GM18498 (cell line): ENCODE measurements around the gene MPRIP.

Experiments used
- ATAC-seq: cut with Tn5 transposase; IDR thresholded peaks from one replicate; pipeline ENCODE4 v1.9.1; 2021; ENCODE audit warnings: mild to moderate bottlenecking, moderate library complexity; ENCODE audit not compliant: unreplicated experiment

The MPRIP gene

GRCh38 chr17:17084317-17084835 is 42.1 kb downstream of the MPRIP start:
- ATAC-seq = no peak

DNA sequence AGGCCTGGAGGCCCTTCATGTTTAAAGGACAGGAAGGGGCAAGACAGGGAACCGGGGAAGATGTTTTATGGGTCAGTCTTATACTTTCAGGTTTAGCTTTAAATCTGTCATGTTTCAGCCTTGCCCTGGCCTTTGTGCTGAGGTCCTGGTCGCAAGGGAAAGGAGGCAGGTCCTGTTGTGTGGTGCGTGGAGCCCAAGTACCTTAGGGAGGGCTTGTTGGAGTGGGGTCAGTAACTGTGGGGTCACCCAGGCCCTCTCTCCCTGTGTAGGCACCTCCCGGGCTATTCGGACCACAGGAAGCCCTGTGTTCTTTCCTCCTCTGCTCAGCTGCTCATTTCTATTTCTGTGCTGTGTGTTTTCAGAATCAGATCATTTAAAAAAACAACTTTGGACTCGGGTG is 42.7 kb downstream of the MPRIP start:
- no peak for ATAC-seq

GRCh38 chr17:17086585-17086984 is 44.3 kb downstream of the MPRIP start:
- ATAC-seq = no peak

- ATAC-seq = no peak
Measured at GRCh38 chr17:17087424-17088015, 45.3 kb downstream of the MPRIP start.

GRCh38 chr17:17088086-17088485 is 45.8 kb downstream of the MPRIP start:
- ATAC-seq = no peak

DNA sequence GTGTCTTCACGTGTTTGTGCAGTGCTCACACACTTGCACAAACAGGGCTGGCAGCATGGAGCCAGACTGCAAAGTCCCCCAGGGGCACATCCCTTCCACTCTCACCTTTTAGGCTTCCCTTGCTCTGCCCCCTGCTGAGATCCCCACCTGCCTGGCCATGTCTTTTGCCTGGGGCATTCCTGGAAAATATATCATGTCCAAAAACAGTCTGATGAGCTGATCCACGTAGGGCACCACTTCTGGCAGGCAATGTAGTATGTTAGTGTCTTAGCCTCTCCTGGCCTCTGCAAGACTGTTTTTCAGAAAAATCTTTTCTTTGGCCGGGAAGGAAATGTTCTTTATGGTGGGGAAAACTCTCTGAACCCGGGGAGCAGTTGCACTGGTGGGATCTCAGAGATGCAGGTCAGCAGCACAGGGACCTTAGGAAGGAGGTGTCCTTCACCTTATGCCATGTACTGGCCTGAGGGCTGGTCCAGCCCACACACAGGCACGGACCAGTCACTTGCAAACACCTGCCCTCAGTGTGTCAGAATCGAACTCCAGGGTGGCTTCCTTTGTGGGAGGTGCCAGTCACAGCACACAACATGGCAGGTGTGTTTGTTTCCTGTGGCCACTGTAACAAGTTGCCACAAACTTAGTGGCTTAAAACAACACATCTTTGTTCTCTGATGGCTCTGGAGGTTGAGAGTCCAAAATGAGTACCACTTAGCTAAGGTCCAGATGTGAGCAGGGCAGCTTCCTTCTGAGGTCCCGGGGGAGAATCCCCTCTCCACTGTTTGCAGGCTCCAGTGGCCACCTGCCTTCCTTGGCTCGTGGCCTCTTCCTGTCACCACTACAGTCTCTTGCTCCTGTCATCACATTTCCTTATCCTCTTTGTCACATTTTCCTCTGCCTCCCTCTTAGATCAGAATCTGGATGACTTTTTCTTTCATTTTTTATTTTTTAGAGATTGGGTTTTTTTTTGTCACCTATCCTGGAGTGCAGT is 46.6 kb downstream of the MPRIP start:
- ATAC-seq = no peak

DNA sequence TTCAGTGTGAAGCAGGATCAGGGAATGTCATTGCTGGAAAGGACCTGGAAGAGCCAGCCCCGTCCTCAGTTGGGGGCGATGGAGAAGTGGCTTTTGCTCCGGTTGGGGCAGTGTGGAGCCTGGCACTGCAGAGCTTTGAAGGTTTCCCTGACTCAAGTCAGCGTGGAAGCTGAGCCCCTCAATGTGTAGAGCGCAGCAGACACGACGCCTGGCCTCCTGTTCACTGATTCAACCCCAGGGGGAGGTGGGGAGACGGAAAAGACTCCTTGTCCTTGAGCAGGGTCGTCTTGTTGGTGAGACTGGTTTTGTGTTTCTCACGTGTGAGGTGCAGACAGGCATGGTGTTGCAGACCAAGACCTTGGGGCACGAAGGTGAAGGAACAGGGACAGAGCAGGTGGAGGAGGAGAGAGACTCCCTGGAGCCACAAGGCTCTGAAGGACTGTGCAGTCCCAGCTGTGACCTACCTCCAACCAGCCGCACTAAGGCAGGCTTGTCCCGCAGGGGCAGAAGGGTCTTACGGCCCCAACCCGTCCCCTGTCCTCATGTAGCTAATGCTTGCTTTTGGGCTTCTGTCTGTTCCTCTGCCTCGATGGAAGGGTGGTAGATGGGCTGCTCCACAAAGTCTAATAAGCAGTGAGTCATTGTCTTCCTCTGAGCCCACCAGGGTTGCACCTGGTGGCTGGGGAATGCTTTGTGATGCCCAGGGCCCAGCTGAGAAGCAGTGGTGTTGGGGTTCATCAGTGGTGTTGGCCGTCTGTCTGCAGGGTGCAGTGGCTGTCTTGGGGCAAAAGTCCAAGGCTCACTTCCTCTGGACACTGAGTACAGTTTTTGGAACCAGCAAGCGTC is 47.8 kb downstream of the MPRIP start:
- ATAC-seq = no peak

DNA sequence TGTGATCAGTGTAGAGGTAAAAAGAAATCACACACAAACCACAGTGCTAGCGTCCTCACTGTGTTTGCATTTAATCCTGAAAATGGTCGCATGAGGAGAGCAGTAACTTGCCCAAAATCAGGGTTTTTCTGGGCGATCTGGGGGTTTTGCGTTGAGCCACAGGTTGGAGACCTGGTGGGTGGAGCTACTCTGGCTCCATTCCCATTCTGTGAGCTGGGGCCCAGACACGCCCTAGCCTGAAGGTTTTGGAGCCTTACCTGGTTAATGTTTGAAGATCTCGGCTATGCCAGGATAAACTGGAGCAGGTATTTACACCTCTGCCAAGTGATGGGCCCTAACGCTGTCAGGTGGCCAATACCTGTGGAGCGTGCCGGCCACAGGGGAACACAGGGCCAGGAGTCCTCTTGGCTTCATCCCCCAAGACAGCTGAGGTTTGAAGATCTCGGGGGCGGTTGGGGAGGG is 48.4 kb downstream of the MPRIP start:
- ATAC-seq = no peak

DNA sequence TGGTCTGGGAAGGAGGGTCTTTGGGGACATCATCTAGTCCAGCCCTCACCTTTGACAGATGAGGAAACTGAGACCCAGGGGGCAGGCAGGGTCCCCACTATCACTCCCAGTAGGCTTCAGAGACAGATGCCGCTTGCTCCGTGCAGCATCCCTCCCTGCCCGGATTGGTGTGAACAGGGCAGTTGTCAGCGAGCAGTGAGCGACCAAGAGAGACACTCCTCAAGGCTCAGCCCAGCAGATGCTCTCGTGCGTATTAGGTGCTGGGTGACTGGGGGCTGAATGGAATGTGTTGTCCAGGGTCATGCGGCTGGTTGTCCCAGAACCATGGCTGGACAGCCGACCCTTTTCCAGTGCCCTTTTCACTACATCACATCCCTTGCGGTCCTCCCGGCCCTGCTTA is 49.0 kb downstream of the MPRIP start:
- ATAC-seq = no peak

DNA sequence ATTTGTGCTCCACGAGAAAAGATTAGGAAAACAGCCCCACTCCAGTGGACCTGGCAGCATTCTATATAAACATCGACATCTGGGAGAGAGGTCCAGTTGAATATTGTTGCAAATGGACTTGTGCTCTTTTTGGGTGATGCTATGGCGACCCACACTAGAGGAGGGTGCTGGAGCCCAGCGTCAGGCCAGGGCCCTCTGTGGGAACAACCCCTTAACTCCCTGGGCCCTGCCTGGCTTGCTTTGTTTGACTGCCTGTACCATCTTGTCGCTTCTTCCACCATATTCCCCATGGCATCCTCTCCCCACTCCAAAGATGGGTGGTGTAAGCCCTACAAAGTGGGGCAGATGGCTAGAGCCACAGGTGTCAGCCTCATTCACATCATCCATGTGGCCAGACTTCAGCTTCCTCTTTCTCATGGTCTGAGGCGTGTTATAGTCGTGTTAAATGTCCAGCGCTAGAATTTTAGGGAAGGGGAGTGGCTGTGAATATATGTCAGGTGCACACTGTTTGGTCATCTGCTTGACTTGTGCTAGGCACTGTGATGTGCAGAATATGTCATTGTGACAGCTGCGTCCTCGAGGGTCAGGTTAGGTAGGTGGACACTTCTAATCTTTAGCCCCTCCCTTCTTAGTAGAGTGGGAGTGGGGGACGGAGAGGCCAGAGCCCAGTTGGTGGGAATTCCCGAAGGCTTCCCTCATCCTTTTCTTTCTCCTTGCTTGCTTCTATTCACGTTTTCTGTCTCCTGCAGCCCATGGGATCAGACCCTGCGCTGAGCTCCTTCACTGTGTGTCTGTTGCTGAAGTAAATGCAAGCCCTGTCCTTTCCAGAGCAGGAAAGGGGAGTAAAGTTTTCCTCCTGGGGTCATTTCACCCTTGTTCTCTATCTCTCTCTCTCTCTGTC is 49.8 kb downstream of the MPRIP start:
- ATAC-seq = no peak

DNA sequence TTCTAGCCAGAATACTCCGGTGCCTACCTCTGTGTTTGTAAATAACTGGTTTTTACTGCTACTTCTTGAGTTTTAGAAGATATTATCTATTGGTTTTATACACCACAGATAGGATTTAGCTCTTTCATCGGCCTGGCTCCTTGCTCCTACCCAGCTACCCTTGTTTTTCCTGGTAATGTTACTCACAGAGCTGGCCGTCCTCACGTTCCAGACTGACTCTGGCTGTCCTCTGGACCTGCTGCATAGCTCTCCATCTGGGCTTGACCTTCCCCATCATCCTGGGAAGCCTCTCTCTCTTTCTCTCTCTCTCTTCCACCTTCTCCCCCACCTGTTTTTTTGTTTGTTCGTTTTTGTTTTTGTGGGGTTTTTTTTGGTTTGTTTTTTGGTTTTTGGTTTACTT is 51.5 kb downstream of the MPRIP start:
- no peak for ATAC-seq

DNA sequence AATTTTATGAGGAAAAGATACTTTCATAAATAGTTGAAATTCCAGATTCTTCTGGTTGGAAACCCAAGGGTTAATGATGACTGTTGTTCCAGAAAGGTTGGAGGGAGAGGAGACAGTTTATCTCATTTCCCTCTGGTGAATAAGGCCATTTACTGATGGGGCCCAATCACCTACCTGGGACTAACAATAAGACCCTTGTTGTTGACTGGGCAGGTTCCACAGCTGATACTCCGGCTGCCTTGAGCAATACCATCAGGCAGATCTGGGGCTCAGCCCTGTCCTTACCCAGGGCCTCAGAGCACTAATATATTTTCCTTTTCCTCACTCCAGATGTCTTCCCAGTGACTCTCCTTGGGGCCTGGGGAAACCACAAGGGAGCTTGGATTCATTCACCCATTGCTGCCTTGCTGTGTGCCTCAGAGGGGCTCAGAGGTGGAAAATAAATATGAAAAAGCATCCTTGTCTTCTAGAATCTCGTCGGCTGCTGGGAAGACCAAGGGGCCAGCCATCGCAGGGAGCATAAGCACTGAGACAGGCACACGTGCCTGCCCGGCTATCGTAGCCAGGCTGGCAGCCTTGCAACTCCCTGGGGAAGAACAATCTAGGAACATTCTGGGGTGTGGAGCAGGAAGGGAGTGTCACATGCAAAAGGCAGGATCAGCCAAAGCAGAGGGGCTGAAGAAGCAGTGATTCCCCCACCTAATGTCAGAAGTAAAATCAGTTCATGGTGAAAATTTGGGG is 54.4 kb downstream of the MPRIP start:
- no peak for ATAC-seq

GRCh38 chr17:17097763-17098345 is 55.6 kb downstream of the MPRIP start:
- no peak for ATAC-seq

- no peak for ATAC-seq
Measured at GRCh38 chr17:17098551-17099179, 56.4 kb downstream of the MPRIP start.

DNA sequence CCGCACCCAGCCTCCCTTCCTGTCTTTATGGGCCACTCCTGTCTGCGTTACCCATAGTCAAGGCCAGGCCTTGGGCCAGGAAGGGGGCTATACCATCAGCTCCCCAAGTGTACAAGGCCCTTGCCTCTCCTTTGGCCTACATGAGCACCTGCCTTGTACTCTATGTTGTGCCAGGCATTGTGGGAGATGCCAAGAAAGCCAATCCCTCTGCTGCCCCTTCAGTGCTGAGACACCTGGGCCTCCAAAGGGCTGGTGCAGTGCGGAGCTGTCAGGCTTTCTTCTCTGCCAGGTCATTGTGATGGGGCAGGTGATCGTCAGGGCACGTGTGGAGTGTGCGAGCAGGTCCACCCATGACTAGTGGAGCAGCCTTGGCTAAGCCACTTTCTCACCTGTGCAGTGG is 59.9 kb downstream of the MPRIP start:
- ATAC-seq = no peak

DNA sequence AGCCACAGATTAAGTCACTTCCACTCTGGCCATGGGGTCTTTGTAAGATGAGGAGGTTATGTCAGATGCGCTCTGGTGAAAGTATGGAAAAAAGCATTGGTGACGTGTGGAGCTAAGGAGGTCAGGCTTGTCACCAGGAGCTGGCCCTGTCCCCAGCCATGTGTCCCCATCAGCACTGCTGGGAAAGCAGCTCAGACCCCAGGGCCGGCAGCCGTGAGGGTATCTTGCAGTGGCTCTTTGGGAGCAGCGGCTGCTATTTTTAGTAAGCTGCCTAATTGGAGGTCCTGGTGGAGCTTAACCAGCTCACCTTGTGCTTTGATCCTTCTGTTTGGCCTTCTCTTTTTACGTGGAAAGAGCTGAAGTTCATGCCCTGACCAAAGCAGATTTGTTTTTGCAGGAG is 60.9 kb downstream of the MPRIP start:
- ATAC-seq = no peak

- ATAC-seq = no peak
Measured at GRCh38 chr17:17104036-17104435, 61.8 kb downstream of the MPRIP start.

DNA sequence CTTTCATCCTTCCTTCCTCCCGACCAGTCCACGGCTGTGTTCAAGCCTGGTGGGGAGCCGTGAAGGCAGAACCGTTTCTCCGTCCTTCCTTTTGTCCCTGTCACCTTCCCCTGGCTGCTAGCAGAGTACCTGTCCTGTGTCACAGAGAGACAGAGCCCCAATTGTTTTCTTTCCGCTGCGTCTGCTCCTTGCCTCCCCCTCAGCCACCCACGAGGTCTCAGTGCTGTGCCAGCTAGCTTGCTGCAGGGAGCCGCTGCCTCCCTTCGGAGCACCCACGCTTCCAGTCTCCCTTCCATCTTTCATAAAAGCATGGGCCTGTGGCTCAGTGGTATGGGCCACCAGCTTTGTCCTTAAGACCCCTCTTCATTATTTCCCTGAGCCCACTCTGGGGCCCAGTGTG is 62.2 kb downstream of the MPRIP start:
- no peak for ATAC-seq

GRCh38 chr17:17105976-17106375 is 63.7 kb downstream of the MPRIP start:
- ATAC-seq = no peak
